ENCODE data around the gene CMSS1. TPM values are rescaled to one million over a fixed set of nuclear protein-coding genes. Genes with fewer than 3 reads are reported as not detected.

The CMSS1 gene
- polyA plus RNA-seq, 1 donor from 2014 or later, result 31.8 TPM

- Histone ChIP-seq H3F3A (ENCODE audit: insufficient read depth, low read length, poor library complexity, severe bottlenecking) (no peaks in the 10 kb centered on the region), H3K79me2 (replicated peaks; ENCODE audit: insufficient read depth, low read length) (no peaks in the 10 kb centered on the region), H4K20me1 (ENCODE audit: insufficient read depth) (no peaks in the 10 kb centered on the region), H3K4me3 (ENCODE audit: low read length) (no peak overlapping the region), H3K36me3 (ENCODE audit: insufficient read depth, low read length) (no peaks in the 10 kb centered on the region), H3K4me2 (ENCODE audit: low read length) (no peak overlapping the region), H3K9me3 (ENCODE audit: low read length) (no peaks in the 10 kb centered on the region), H2AFZ (ENCODE audit: low read depth, low read length) (no peak overlapping the region), H3K27ac (ENCODE audit: low read length) (no peak overlapping the region), H3K9me2 (ENCODE audit: insufficient read depth, low read length) (no peaks in the 10 kb centered on the region), H3K9ac (ENCODE audit: low read length) (no peak overlapping the region), H3K27me3 (ENCODE audit: insufficient read depth, low read depth, low read length) (no peaks in the 10 kb centered on the region)
- TF ChIP-seq EP300 (conservative IDR thresholded peaks at IDR 0.05; ENCODE audit: poor library complexity, severe bottlenecking), result no peak
- TF ChIP-seq POLR2AphosphoS5 (IDR thresholded peaks at IDR 0.05), result peak; percentile 67
These were observed 150.1 kb downstream of the CMSS1 start for GRCh38 chr3:99967796-99968195.

- Histone ChIP-seq H3K9me3 (ENCODE audit: low read length) (no peaks in the 10 kb centered on the region), H3K27ac (ENCODE audit: low read length) (no peak overlapping the region), H3K4me2 (ENCODE audit: low read length) (no peak overlapping the region), H2AFZ (ENCODE audit: low read depth, low read length) (no peak overlapping the region), H3K9ac (ENCODE audit: low read length) (no peak overlapping the region), H3K4me3 (ENCODE audit: low read length) (no peak overlapping the region), H3K79me2 (replicated peaks; ENCODE audit: insufficient read depth, low read length) (no peaks in the 10 kb centered on the region), H3K27me3 (ENCODE audit: insufficient read depth, low read depth, low read length) (no peaks in the 10 kb centered on the region), H3K36me3 (ENCODE audit: insufficient read depth, low read length) (no peaks in the 10 kb centered on the region), H4K20me1 (ENCODE audit: insufficient read depth) (no peaks in the 10 kb centered on the region), H3F3A (ENCODE audit: insufficient read depth, low read length, poor library complexity, severe bottlenecking) (no peaks in the 10 kb centered on the region), H3K9me2 (ENCODE audit: insufficient read depth, low read length) (no peaks in the 10 kb centered on the region)
- no peak for TF ChIP-seq TAF1 (IDR thresholded peaks at IDR 0.05; ENCODE audit: low read depth)
- no peak for TF ChIP-seq MXI1 (conservative IDR thresholded peaks at IDR 0.05; ENCODE audit: poor library complexity, severe bottlenecking)
- no peak for TF ChIP-seq EZH2 (IDR thresholded peaks at IDR 0.05; ENCODE audit: borderline replicate concordance, insufficient read depth, low read length, poor library complexity, severe bottlenecking)
- TF ChIP-seq REST (IDR thresholded peaks at IDR 0.05; ENCODE audit: borderline replicate concordance), result no peak
- no peak for TF ChIP-seq RAD21 (conservative IDR thresholded peaks at IDR 0.05)
- TF ChIP-seq POLR2AphosphoS5 (IDR thresholded peaks at IDR 0.05), result no peak
- TF ChIP-seq SMC3 (conservative IDR thresholded peaks at IDR 0.05; ENCODE audit: poor library complexity), result no peak
- TF ChIP-seq EP300 (conservative IDR thresholded peaks at IDR 0.05; ENCODE audit: poor library complexity, severe bottlenecking), result no peak
- no peak for TF ChIP-seq CTCF (IDR thresholded peaks at IDR 0.05; ENCODE audit: poor library complexity, severe bottlenecking)
These were observed 151.5 kb downstream of the CMSS1 start for GRCh38 chr3:99969136-99969535.

GRCh38 chr3:99970198-99970597 lies 152.5 kb downstream of the CMSS1 start:
- no peaks in the 10 kb centered on the region for H3K79me2 ChIP-seq (replicated peaks; ENCODE audit: insufficient read depth, low read length)
- no peak overlapping the region for H3K9ac ChIP-seq (ENCODE audit: low read length)
- no peak overlapping the region for H3K4me3 ChIP-seq (ENCODE audit: low read length)
- H3K27ac ChIP-seq (ENCODE audit: low read length), result no peak overlapping the region
- H3F3A ChIP-seq (ENCODE audit: insufficient read depth, low read length, poor library complexity, severe bottlenecking), result no peaks in the 10 kb centered on the region
- H2AFZ ChIP-seq (ENCODE audit: low read depth, low read length), result no peak overlapping the region
- no peaks in the 10 kb centered on the region for H3K9me3 ChIP-seq (ENCODE audit: low read length)
- H4K20me1 ChIP-seq (ENCODE audit: insufficient read depth), result no peaks in the 10 kb centered on the region
- no peaks in the 10 kb centered on the region for H3K9me2 ChIP-seq (ENCODE audit: insufficient read depth, low read length)
- no peaks in the 10 kb centered on the region for H3K27me3 ChIP-seq (ENCODE audit: insufficient read depth, low read depth, low read length)
- H3K36me3 ChIP-seq (ENCODE audit: insufficient read depth, low read length), result no peaks in the 10 kb centered on the region
- TF ChIP-seq RAD21 (conservative IDR thresholded peaks at IDR 0.05) (no peak), MXI1 (conservative IDR thresholded peaks at IDR 0.05; ENCODE audit: poor library complexity, severe bottlenecking) (no peak), EP300 (conservative IDR thresholded peaks at IDR 0.05; ENCODE audit: poor library complexity, severe bottlenecking) (no peak), EZH2 (IDR thresholded peaks at IDR 0.05; ENCODE audit: borderline replicate concordance, insufficient read depth, low read length, poor library complexity, severe bottlenecking) (no peak), POLR2AphosphoS5 (IDR thresholded peaks at IDR 0.05) (no peak), REST (IDR thresholded peaks at IDR 0.05; ENCODE audit: borderline replicate concordance) (no peak), SMC3 (conservative IDR thresholded peaks at IDR 0.05; ENCODE audit: poor library complexity) (no peak), TAF1 (IDR thresholded peaks at IDR 0.05; ENCODE audit: low read depth) (no peak), CTCF (IDR thresholded peaks at IDR 0.05; ENCODE audit: poor library complexity, severe bottlenecking) (no peak)
- no peak overlapping the region for H3K4me2 ChIP-seq (ENCODE audit: low read length)
